Measurements from ENCODE around the gene GLIS1.

GLIS1 gene

GRCh38 chr1:53726009-53726600 is 12.9 kb downstream of the GLIS1 start:
- H3K4me3 ChIP-seq (ENCODE audit: low read length): no peak overlapping the region
- DNase-seq (ENCODE audit: low read depth, low spot score): no peak

DNA sequence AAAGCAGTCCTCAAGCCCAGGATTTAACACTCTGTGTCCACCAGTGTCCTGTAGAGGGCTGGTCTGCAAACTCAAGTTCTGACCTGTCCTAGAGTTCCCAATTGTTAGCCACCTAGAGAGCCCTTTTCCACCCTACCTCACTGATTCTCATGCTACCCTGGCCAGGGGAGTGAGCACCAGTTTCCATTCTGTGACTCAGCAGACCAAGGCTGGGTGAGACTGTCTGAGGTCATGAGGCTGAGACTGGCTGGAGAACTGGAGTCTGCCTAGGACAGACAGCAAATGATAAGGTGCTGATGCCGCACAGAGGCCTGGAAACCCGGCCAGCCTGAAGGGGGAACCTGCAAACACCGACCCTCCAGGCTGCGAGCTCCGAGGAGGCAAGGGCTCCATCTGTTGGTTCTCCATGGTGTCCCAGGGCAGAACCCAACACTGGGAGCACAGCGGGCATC is 13.7 kb downstream of the GLIS1 start:
- DNase-seq (ENCODE audit: low read depth, low spot score): no peak
- H3K4me3 ChIP-seq (ENCODE audit: low read length): no peak overlapping the region

GRCh38 chr1:53722025-53722424 is 16.9 kb downstream of the GLIS1 start:
- H3K4me3 ChIP-seq (ENCODE audit: low read length): no peak overlapping the region
- DNase-seq (ENCODE audit: low read depth, low spot score): no peak

DNA sequence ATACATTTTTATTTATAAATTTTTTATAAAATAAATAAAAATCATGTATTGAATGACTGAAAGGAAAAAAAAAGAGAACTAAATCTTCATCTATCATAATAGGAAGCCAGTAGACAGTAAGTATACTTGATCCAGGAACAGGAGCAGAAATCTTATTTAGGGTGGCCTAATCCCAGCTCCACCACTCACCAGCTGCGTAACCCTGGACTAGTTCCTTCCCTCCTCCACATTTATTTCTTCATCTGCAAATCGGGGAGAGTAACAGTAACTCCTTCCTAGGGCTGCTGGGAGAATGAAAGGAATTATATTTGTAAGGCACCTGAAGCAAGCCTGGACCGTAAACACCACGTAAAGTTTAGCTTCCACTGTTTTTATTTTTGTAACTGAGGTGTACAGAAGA is 17.9 kb downstream of the GLIS1 start:
- DNase-seq (ENCODE audit: low read depth, low spot score): no peak

GRCh38 chr1:53719469-53719868 is 19.5 kb downstream of the GLIS1 start:
- no peak overlapping the region for H3K4me3 ChIP-seq (ENCODE audit: low read length)

More for the DNA sequence above, 17.9 kb downstream of the GLIS1 start:
- no peak overlapping the region for H3K4me3 ChIP-seq (ENCODE audit: low read length)

DNA sequence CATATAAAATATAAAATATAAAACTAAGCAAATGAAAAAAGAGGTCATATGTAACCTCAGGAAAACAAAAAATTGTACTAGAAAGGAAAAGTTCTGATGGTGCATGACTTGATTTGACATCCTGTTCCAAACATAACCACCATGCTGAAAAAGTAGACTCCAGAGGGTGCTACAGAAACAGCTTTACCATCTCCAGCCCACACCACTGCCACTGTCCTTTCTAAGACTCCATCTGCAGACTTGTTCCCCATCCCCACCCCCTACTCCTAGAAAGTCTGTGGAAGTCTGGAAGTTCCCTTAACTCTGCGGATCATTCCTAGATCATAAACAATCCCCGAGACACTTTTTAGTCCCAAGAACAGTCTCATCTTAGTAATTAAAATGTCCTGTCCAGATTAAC is 20.5 kb downstream of the GLIS1 start:
- no peak overlapping the region for H3K4me3 ChIP-seq (ENCODE audit: low read length)

More at GRCh38 chr1:53719469-53719868, 19.5 kb downstream of the GLIS1 start:
- no peak for DNase-seq (ENCODE audit: low read depth, low spot score)

DNA sequence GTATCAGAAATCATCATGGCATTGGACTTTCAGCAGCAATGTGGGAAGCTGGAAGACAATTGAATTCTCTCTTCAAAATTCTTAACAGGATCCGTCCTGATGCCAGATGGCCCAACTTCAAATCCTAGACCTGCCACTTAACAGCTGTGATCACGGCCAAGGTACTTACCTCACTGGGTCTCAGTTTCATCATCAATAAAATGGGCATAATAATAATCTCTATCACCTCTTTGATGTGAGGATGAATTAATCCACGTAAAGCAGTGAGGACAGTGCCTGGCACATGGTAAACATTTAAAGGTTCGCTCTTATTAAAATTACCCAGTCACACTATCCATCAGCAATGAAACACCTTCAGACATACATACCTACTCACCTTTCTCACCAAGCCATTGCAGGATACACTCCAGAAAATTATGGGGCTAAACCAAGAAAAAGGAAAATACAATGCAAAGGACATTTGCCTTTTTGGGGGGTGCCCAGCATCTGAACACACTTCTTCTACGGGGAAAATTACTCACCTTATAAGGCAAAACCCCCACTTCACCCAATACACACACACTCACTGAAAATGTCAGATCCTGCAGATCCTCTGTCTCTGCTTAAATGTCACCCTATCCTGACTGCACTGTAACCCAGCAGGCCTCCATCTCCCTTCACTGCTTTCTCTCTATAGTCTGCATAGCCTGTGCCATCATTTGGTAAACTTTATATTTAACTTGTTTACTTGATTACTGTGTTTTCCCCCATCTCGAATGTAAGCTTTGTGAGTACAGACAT is 21.7 kb downstream of the GLIS1 start:
- no peak for DNase-seq (ENCODE audit: low read depth, low spot score)
- no peak overlapping the region for H3K4me3 ChIP-seq (ENCODE audit: low read length)

More for the DNA sequence above, 20.5 kb downstream of the GLIS1 start:
- no peak for DNase-seq (ENCODE audit: low read depth, low spot score)

- no peak overlapping the region for H3K4me3 ChIP-seq (ENCODE audit: low read length)
- no peak for DNase-seq (ENCODE audit: low read depth, low spot score)
These were observed 22.8 kb downstream of the GLIS1 start for GRCh38 chr1:53716150-53716549.

DNA sequence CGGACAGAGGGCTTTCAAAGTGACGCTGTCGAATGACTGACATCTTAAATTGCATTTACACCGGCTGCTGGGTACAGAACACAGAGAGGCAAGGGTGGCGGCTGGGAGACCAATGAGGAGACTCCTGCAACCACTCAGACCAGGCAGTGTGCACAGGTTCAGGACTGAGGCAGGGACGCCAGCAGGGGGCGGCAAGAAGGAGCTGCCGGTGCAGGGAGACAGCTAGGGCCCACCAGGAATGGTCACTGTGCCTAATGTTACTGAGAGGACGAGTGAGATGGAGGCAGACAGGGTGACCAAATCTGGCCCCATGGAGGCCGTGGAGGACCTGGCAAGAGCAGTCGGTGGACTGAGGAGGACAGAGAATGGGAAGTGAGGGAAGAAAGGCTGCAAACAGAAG is 23.5 kb downstream of the GLIS1 start:
- H3K4me3 ChIP-seq (ENCODE audit: low read length): no peak overlapping the region
- DNase-seq (ENCODE audit: low read depth, low spot score): no peak

DNA sequence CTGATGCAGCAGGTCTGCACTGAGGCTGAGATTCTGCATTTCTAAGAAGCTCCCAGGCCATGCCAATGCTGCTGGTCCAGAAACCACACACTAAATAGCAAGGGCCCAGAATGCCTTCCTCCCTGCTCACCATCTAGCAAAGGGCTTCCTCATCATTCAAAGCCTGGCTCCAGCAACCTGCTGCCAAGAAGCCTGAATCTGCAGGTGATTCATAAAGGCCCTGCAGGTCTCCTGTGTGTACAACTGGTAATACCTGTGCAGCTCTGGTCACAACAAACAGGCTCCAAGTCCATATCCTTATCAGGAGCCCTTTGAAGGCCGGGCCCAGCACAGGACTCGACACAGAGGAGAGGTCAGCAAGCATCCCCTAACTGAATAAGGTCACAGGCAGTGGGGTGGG is 26.7 kb downstream of the GLIS1 start:
- H3K4me3 ChIP-seq (ENCODE audit: low read length): no peak overlapping the region
- no peak for DNase-seq (ENCODE audit: low read depth, low spot score)

DNA sequence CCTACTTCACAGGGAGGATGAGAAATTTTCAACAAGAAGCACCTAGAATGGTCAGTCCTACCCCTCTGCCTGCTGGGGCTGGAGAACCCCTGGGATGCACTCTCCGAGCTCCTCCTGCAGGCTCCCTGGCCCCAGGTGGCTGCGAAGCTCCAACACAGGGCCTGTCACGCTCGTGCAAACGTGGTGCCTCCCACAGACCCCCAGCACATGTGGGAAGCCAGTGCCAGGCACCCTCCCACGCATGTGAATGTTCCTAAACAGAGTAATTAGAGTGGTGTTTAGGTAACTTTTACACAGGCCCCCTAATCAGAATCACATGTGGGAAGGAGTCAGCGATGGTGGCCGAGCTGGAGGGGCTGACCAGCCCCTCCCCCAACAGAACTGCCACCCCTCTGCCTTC is 28.4 kb downstream of the GLIS1 start:
- H3K4me3 ChIP-seq (ENCODE audit: low read length): no peak overlapping the region
- DNase-seq (ENCODE audit: low read depth, low spot score): no peak

DNA sequence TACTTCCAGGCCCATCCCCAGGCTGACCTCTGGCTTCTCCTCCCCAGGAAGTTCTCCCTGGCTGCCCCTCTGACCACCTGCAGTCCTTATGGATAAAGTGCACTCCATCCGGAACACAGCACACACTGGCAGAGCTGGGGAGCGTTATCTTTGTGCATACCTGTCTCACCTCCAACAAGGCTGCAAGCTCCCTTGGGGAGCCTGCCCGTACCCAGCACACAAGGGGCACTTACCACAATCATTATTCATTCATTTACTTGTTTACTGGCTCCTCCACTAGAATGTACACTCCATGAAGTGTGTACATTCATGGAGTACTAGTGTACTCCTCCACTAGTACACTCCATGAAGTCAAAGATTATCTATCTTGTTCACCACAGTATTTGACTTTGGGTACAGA is 30.3 kb downstream of the GLIS1 start:
- DNase-seq (ENCODE audit: low read depth, low spot score): no peak
- H3K4me3 ChIP-seq (ENCODE audit: low read length): no peak overlapping the region

DNA sequence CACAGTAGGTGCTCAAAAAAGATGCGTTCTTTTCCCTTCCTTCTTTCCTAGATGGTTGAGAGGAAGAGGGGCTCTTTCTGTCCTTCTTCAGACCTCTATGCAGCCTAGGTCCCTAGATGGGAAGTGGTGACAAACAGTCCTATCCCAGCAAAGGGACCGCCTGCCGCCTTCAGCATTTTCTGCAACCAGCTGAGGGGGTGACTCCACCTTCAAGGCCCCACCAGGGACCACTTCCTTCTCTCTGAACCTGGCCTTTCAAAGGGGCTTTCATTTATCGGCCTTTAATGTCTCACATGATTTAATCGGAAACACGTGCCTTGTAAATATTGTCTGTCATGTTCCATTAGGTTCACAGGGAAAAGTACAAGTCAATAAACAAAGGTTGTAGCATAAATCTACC is 32.6 kb downstream of the GLIS1 start:
- no peak overlapping the region for H3K4me3 ChIP-seq (ENCODE audit: low read length)
- peak; percentile 70 for DNase-seq (ENCODE audit: low read depth, low spot score)

GRCh38 chr1:53705446-53706096 is 33.4 kb downstream of the GLIS1 start:
- no peak for DNase-seq (ENCODE audit: low read depth, low spot score)
- no peak overlapping the region for H3K4me3 ChIP-seq (ENCODE audit: low read length)

DNA sequence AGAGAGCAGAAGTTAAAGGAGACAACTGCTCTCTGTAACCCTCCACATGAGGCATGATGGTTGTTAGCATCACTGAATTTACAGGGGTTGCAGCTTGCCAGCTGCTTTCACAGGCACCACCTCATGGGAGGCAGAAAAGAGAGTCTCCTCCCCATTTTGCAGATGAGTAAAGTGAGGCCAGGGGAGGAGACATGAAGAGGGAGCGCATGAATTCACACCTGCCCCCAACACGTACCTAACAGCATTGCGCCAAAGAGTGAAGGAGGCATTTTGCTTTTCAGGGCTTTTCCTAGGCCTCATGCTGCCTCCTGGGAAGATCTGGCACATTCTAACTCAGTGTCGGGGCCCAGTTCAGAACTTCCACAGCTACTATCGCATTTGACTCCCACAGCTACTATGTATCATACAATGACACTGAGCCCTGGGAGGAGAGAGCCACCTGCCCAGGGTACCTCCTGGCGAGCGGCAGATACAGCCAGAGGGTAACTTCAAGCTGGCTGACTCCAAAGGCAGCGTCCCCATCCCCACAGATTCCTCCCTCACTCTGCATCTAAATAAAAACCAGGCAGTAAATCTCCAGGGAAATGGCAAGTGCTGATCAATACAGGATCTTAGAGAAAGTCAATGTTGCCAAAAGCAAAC is 34.0 kb downstream of the GLIS1 start:
- H3K4me3 ChIP-seq (ENCODE audit: low read length): no peak overlapping the region
- no peak for DNase-seq (ENCODE audit: low read depth, low spot score)

- DNase-seq (ENCODE audit: low read depth, low spot score): no peak
- no peak overlapping the region for H3K4me3 ChIP-seq (ENCODE audit: low read length)
These were observed 34.7 kb downstream of the GLIS1 start for GRCh38 chr1:53704304-53704703.

GRCh38 chr1:53703174-53703573 is 35.8 kb downstream of the GLIS1 start:
- H3K4me3 ChIP-seq (ENCODE audit: low read length): no peak overlapping the region
- no peak for DNase-seq (ENCODE audit: low read depth, low spot score)

DNA sequence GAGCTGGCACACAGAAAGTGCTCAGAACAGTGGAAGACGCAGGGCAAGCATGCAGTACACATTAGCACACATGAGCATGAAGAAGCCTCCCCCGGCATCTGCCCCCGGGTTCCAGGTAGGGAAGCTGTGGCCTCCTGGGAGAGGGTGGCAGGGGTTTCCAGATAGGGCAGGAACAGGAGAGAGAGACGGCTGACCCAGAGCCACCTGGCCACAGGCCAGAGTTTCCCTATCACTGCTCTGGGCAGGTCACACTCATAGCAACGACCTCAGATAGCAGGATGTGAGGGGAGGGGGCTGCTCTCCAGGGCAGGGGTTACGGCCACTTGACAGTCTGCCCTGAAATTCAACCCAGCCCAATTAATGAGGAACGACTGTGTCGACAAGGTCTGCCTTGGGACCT is 36.6 kb downstream of the GLIS1 start:
- no peak for DNase-seq (ENCODE audit: low read depth, low spot score)

DNA sequence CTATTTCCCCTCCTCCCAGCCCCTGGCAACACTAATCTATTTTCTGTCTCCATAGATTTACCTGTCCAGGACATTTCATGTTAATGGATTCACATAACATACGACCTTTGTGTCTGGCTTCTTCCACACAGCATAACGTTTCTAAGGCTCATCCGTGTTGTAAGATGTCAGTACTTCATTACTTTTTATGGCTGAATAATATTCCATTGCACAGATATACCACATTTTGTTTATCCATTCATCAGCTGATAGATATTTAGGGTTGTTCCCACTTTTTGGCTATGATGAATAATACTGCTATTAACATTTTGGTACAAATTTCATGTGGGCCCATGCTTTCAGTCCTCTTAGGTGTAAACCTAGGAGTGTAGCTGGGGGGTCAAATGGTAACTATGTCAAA is 38.2 kb downstream of the GLIS1 start:
- H3K4me3 ChIP-seq (ENCODE audit: low read length): no peak overlapping the region
- DNase-seq (ENCODE audit: low read depth, low spot score): no peak

More for the DNA sequence above, 36.6 kb downstream of the GLIS1 start:
- no peak overlapping the region for H3K4me3 ChIP-seq (ENCODE audit: low read length)

GRCh38 chr1:53699981-53700380 is 39.0 kb downstream of the GLIS1 start:
- H3K4me3 ChIP-seq (ENCODE audit: low read length): no peak overlapping the region
- no peak for DNase-seq (ENCODE audit: low read depth, low spot score)

Measured in Jurkat, Clone E6-1 (cell line).